Transverse colon (tissue), 4 donors: Measurements from ENCODE around the gene RBBP5. TPM values are rescaled to one million over a fixed set of nuclear protein-coding genes. Genes with fewer than 3 reads are reported as not detected.

Experiments
- DNase-seq: peaks from one replicate; pipeline ENCODE4 v3.0.0-alpha.2; 2019
- H3K27ac ChIP-seq, 4 donors: fragments of 200-600 bp; sonication (generic); 2 replicates each; pipeline ENCODE4 v1.5.1; 2016 to 2018; ENCODE audit warnings: inconsistent platforms in 4 of 4
- H3K27me3 ChIP-seq: fragments of 200-600 bp; sonication (generic); 2 replicates; pipeline ENCODE4 v1.5.1; 2017; ENCODE audit warnings: inconsistent platforms
- H3K36me3 ChIP-seq, 4 donors: fragments of 200-600 bp; sonication (generic); 2 replicates each; pipeline ENCODE4 v1.5.1; 2017 to 2019; ENCODE audit warnings: inconsistent platforms in 4 of 4
- H3K4me1 ChIP-seq, 4 donors: fragments of 200-600 bp; sonication (generic); 2 replicates each; pipeline ENCODE4 v1.5.1; 2017 to 2020; ENCODE audit warnings: inconsistent platforms in 4 of 4
- H3K4me3 ChIP-seq, 4 donors: fragments of 200-600 bp; sonication (generic); 1 replicate in 1 of 4; 2 replicates in 3 of 4; pipeline versions ENCODE4 v1.5.1 to v1.6.1; 2017 to 2019; ENCODE audit warnings: inconsistent platforms in 4 of 4
- H3K9me3 ChIP-seq, 2 donors: fragments of 200-600 bp; sonication (generic); 2 replicates each; pipeline ENCODE4 v1.5.1; 2017 to 2019; ENCODE audit warnings: inconsistent platforms in 2 of 2
- CTCF ChIP-seq, 5 experiments: fragments of 200-600 bp in 3 of 5; fragments of 450-650 bp in 2 of 5; sonication (generic) in 3 of 5; IDR thresholded peaks; 1 replicate in 2 of 5; 2 replicates in 3 of 5; pipeline ENCODE4 v1.5.1; 2016 to 2017; ENCODE audit warnings: antibody characterized with exemption in 5 of 5, inconsistent platforms in 3 of 5, mild to moderate bottlenecking in 2 of 5, moderate library complexity in 1 of 5
- EP300 ChIP-seq: sonication (generic); formaldehyde crosslinking; IDR thresholded peaks from one replicate; pipeline ENCODE4 v1.6.1; 2017; ENCODE audit warnings: antibody characterized with exemption, low read depth
- POLR2A ChIP-seq: fragments of 450-650 bp; IDR thresholded peaks from one replicate; pipeline ENCODE4 v1.6.1; 2016; ENCODE audit warnings: antibody characterized with exemption, mild to moderate bottlenecking, moderate library complexity
- POLR2AphosphoS5 ChIP-seq, 3 donors: sonication (generic); formaldehyde crosslinking; IDR thresholded peaks; one replicate each; pipeline ENCODE4 v1.6.1; 2016; ENCODE audit warnings: antibody characterized with exemption in 3 of 3
- WGBS, 2 donors: methylation state at CpG; one replicate each; pipeline ENCODE4 v1.1.5; 2018; ENCODE audit warnings: low coverage in 1 of 2; 5-methylcytosine and 5-hydroxymethylcytosine counted together
- in situ Hi-C, 4 donors: fragments of 200-750 bp; cut with MboI; loops; one replicate each; pipeline versions ENCODE4 v1.15.0 to v1.15.1; 2017; ENCODE audit warnings: low sequenced_read_pairs in 3 of 4, low pct_ligation_motif_present in 1 of 4, low pct_unique_long_range_greater_than_20kb in 1 of 4
- intact Hi-C: fragments of 100-400 bp; cut with DNase I; formaldehyde crosslinking; loops from one replicate; pipeline ENCODE4 v1.15.1; 2023; ENCODE audit warnings: low total_unique reads
- total RNA-seq, 4 donors: library from RNA; depleted of rRNA; stranded (reverse); fragments of >200 nt; gene quantifications; one replicate each; pipeline ENCODE4 v1.1.0, GENCODE V29; 2016

Gene RBBP5
- total RNA-seq, 4 donors from 2014 or later = 4.0 to 15.6 (median 10.2) TPM

- no peak overlapping the region for H3K27ac ChIP-seq
- H3K4me1 ChIP-seq = no peaks in the 10 kb centered on the region
- intact Hi-C loops = no loop called here
- in situ Hi-C loops = no loop called here
- no peak for DNase-seq
- no peak overlapping the region for H3K4me3 ChIP-seq
- TF ChIP-seq POLR2A = no peak
- TF ChIP-seq EP300 = no peak
- no peak for TF ChIP-seq CTCF (IDR thresholded peaks at IDR 0.05)
- no peak for TF ChIP-seq POLR2AphosphoS5 (IDR thresholded peaks at IDR 0.05)
- H3K36me3 ChIP-seq = peaks cover 0 to 91% (median 44%) of the 10 kb centered on the region in 4 donors
- no peaks in the 10 kb centered on the region for H3K9me3 ChIP-seq
- no peaks in the 10 kb centered on the region for H3K27me3 ChIP-seq
Measured at GRCh38 chr1:205098242-205098641, 23.5 kb downstream of the RBBP5 start.

GRCh38 chr1:205095422-205095821 is 26.4 kb downstream of the RBBP5 start:
- no peaks in the 10 kb centered on the region for H3K27me3 ChIP-seq
- no peak for TF ChIP-seq POLR2A
- no peak for TF ChIP-seq CTCF (IDR thresholded peaks at IDR 0.05)
- TF ChIP-seq POLR2AphosphoS5 (IDR thresholded peaks at IDR 0.05) = no peak
- TF ChIP-seq EP300 = no peak

GRCh38 chr1:205091043-205091740 is 30.6 kb downstream of the RBBP5 start:
- WGBS, 2 donors = 28 to 76% methylated on average over 2 to 4 of the region's 4 CpGs
- no peak for TF ChIP-seq POLR2AphosphoS5 (IDR thresholded peaks at IDR 0.05)
- no peak for TF ChIP-seq EP300
- TF ChIP-seq POLR2A = no peak
- TF ChIP-seq CTCF (IDR thresholded peaks at IDR 0.05) = no peak
- Histone ChIP-seq H3K36me3 (peaks cover 0 to 52% (median 24%) of the 10 kb centered on the region in 4 donors), H3K27me3 (no peaks in the 10 kb centered on the region), H3K4me1 (no peaks in the 10 kb centered on the region), H3K9me3 (no peaks in the 10 kb centered on the region), H3K27ac (no peak overlapping the region), H3K4me3 (no peak overlapping the region)
- intact Hi-C loops (no loop called here), in situ Hi-C loops (no loop called here)
- no peak for DNase-seq

More at GRCh38 chr1:205095422-205095821, 26.4 kb downstream of the RBBP5 start:
- Histone ChIP-seq H3K36me3 (peaks cover 0 to 75% (median 37%) of the 10 kb centered on the region in 4 donors), H3K9me3 (no peaks in the 10 kb centered on the region), H3K4me1 (no peaks in the 10 kb centered on the region), H3K27ac (no peak overlapping the region), H3K4me3 (no peak overlapping the region)
- DNase-seq = no peak
- intact Hi-C loops (no loop called here), in situ Hi-C loops (no loop called here)

GRCh38 chr1:205088341-205088740 is 33.4 kb downstream of the RBBP5 start:
- in situ Hi-C loops (no loop called here), intact Hi-C loops (no loop called here)
- no peaks in the 10 kb centered on the region for H3K9me3 ChIP-seq
- WGBS, 2 donors = 81 to 85% methylated on average over 2 to 3 of the region's 3 CpGs
- peaks cover 0 to 47% (median 18%) of the 10 kb centered on the region in 4 donors for H3K36me3 ChIP-seq
- H3K4me3 ChIP-seq = no peak overlapping the region
- DNase-seq = no peak
- no peaks in the 10 kb centered on the region for H3K4me1 ChIP-seq
- no peak for TF ChIP-seq POLR2AphosphoS5 (IDR thresholded peaks at IDR 0.05)
- no peak for TF ChIP-seq CTCF (IDR thresholded peaks at IDR 0.05)
- TF ChIP-seq POLR2A = no peak
- no peak for TF ChIP-seq EP300
- H3K27ac ChIP-seq = no peak overlapping the region
- no peaks in the 10 kb centered on the region for H3K27me3 ChIP-seq
